K562 (cell line): Measurements from ENCODE around the gene PPARD.

Experiments used
- ATF1 ChIP-seq, 2 experiments: fragments of 450-650 bp in 1 of 2; IDR thresholded peaks; 2 replicates each; pipeline ENCODE4 v1.6.1; 2016; ENCODE audit warnings: missing compliant biosample characterization in 1 of 2, missing genetic modification characterization in 1 of 2
- ATF7 ChIP-seq: fragments of 450-650 bp; IDR thresholded peaks from 2 replicates; pipeline ENCODE4 v1.7.1; 2014; ENCODE audit warnings: mild to moderate bottlenecking, moderate library complexity
- BHLHE40 ChIP-seq: IDR thresholded peaks from 2 replicates; pipeline ENCODE4 v1.6.1; 2011; ENCODE audit warnings: low read length, improper control_type of control experiment
- GABPB1 ChIP-seq: sonication (generic); formaldehyde crosslinking; IDR thresholded peaks from 2 replicates; pipeline ENCODE4 v1.8.0; 2022; ENCODE audit warnings: mild to moderate bottlenecking, missing genetic modification reagents
- LEF1 ChIP-seq: fragments of 450-650 bp; IDR thresholded peaks from 2 replicates; pipeline ENCODE4 v1.6.1; 2016; ENCODE audit warnings: mild to moderate bottlenecking
- MAFF ChIP-seq: IDR thresholded peaks from 2 replicates; pipeline ENCODE4 v1.6.1; 2012; ENCODE audit warnings: low read length, improper control_type of control experiment
- RFX5 ChIP-seq: IDR thresholded peaks from 2 replicates; pipeline ENCODE4 v1.6.1; 2011; ENCODE audit warnings: low read depth, mild to moderate bottlenecking, improper control_type of control experiment, low read length
- ZNF444 ChIP-seq: fragments of 250-450 bp; sonication (Bioruptor Pico); IDR thresholded peaks from 2 replicates; pipeline ENCODE4 v1.4.0; 2020; ENCODE audit warnings: mild to moderate bottlenecking, moderate library complexity
- TF ChIP-seq, protein P1 (sequence below), 3 experiments: IDR thresholded peaks in 2 of 3; conservative IDR thresholded peaks in 1 of 3; 2 replicates each; pipeline ENCODE4 v1.5.1; 2011 to 2012; ENCODE audit warnings: low read length in 3 of 3, mild to moderate bottlenecking in 3 of 3, control low read depth in 2 of 3, improper control_type of control experiment in 1 of 3, inconsistent platforms in 1 of 3, low read depth in 1 of 3, mixed read lengths in 1 of 3, moderate library complexity in 1 of 3; ENCODE audit not compliant: insufficient read depth in 2 of 3
- TF ChIP-seq, protein P2 (sequence below): fragments of 450-650 bp; IDR thresholded peaks from 2 replicates; pipeline ENCODE4 v1.6.1; 2016; ENCODE audit warnings: missing biosample characterization, missing genetic modification characterization
- TF ChIP-seq, protein P3 (sequence below): fragments of 250-450 bp; sonication (Bioruptor Pico); IDR thresholded peaks from 2 replicates; pipeline ENCODE4 v1.5.0; 2020; ENCODE audit warnings: mild to moderate bottlenecking
- TF ChIP-seq, protein P4 (sequence below): sonication (generic); formaldehyde crosslinking; IDR thresholded peaks from 2 replicates; pipeline ENCODE4 v1.8.1; 2022; ENCODE audit warnings: missing genetic modification reagents

DNA sequence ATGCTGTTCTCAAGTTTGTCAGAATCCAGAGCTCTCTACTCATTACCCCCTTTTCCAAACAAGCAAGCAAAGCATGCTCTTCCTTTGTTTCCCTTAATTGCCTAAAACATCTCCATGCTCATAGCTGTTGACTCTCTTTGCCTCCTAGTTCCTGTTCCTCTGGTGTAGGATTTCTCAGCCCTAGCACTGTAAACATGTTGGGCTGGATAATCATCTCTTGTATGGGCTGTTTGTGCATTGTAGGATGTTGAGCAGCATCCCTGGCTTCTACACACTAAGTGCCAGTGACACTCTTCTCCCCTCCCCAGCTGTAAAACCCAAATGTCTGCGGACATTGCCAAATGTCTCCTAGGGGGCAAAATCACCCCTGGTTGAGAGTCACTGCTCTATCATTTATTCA lies 14.0 kb downstream of the PPARD start:
- no peak for TF ChIP-seq RFX5
- TF ChIP-seq ZNF444 (CRISPR knock-in tag) = no peak
- no peak for TF ChIP-seq GABPB1 (CRISPR knock-in tag)
- TF ChIP-seq, protein P1, sequence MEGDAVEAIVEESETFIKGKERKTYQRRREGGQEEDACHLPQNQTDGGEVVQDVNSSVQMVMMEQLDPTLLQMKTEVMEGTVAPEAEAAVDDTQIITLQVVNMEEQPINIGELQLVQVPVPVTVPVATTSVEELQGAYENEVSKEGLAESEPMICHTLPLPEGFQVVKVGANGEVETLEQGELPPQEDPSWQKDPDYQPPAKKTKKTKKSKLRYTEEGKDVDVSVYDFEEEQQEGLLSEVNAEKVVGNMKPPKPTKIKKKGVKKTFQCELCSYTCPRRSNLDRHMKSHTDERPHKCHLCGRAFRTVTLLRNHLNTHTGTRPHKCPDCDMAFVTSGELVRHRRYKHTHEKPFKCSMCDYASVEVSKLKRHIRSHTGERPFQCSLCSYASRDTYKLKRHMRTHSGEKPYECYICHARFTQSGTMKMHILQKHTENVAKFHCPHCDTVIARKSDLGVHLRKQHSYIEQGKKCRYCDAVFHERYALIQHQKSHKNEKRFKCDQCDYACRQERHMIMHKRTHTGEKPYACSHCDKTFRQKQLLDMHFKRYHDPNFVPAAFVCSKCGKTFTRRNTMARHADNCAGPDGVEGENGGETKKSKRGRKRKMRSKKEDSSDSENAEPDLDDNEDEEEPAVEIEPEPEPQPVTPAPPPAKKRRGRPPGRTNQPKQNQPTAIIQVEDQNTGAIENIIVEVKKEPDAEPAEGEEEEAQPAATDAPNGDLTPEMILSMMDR (IDR thresholded peaks at IDR 0.05 in 2 of 3, conservative IDR thresholded peaks at IDR 0.05 in 1 of 3; ENCODE audit: insufficient read depth in 2 of 3, low read depth in 1 of 3, low read length in 3 of 3) = no peak
- no peak for TF ChIP-seq ATF7
- TF ChIP-seq, protein P2, sequence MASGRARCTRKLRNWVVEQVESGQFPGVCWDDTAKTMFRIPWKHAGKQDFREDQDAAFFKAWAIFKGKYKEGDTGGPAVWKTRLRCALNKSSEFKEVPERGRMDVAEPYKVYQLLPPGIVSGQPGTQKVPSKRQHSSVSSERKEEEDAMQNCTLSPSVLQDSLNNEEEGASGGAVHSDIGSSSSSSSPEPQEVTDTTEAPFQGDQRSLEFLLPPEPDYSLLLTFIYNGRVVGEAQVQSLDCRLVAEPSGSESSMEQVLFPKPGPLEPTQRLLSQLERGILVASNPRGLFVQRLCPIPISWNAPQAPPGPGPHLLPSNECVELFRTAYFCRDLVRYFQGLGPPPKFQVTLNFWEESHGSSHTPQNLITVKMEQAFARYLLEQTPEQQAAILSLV = no peak
- no peak for TF ChIP-seq LEF1
- no peak for TF ChIP-seq MAFF
- TF ChIP-seq, protein P3, sequence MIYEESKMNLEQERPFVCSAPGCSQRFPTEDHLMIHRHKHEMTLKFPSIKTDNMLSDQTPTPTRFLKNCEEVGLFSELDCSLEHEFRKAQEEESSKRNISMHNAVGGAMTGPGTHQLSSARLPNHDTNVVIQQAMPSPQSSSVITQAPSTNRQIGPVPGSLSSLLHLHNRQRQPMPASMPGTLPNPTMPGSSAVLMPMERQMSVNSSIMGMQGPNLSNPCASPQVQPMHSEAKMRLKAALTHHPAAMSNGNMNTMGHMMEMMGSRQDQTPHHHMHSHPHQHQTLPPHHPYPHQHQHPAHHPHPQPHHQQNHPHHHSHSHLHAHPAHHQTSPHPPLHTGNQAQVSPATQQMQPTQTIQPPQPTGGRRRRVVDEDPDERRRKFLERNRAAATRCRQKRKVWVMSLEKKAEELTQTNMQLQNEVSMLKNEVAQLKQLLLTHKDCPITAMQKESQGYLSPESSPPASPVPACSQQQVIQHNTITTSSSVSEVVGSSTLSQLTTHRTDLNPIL (CRISPR knock-in tag) = no peak
- TF ChIP-seq, protein P4, sequence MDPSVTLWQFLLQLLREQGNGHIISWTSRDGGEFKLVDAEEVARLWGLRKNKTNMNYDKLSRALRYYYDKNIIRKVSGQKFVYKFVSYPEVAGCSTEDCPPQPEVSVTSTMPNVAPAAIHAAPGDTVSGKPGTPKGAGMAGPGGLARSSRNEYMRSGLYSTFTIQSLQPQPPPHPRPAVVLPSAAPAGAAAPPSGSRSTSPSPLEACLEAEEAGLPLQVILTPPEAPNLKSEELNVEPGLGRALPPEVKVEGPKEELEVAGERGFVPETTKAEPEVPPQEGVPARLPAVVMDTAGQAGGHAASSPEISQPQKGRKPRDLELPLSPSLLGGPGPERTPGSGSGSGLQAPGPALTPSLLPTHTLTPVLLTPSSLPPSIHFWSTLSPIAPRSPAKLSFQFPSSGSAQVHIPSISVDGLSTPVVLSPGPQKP (CRISPR knock-in tag) = no peak
- TF ChIP-seq ATF1 (CRISPR knock-in tag; IDR thresholded peaks at IDR 0.05) = no peak
- TF ChIP-seq ATF1 (tag; IDR thresholded peaks at IDR 0.05) = no peak
- TF ChIP-seq BHLHE40 = no peak
